ENCODE measurements around the gene SPRYD4. TPM values are rescaled to one million over a fixed set of nuclear protein-coding genes. Genes with fewer than 3 reads are reported as not detected.
"Not testable (repeated sequence)": the region's sequence is repeated elsewhere in the genome, so short reads cannot be mapped to it uniquely, and the experiment has no call there.

Gene SPRYD4
- total RNA-seq: 3.2 TPM

DNA sequence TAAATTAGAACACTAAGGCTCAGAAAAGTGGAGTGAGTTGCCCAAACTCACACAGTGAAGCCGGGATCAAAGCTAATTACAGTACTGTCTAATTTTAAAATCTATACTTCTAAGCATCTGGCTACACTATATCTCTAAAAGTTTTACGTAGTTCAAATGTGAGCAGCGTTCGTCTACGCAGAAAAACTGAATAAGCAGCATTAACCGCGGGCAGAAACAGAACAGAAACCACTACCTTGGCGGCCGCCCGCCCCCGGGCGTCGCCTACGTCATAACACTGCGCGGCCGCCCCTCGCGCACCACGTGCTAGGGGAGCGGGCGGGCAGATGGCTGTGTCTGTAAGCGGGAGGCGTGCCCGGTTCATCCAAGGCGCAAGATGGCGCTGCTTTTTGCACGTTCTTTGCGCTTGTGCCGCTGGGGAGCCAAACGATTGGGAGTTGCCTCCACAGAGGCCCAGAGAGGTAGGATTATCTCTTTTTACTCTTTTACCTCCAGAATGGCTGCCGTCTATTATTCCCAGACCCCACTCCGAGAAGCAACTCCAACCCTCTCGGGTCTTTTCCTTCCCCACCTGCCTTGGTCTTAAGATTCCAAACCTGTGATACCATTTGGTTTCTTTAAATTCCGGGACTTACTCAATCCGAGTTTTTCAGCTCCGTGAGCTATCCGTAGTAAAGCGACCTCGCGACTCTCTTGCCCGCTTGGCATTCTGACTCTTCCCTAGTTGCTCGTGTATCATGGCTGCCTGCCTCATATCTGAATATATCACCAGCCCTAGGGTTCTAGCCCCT is at the start of gene SPRYD4:
SPRYD4 (plus strand) TSS at position 363 of the 791 bp plus-strand sequence; CDS start at position 377, 14 bp downstream.
- ATAC-seq: peak; percentile 97

DNA sequence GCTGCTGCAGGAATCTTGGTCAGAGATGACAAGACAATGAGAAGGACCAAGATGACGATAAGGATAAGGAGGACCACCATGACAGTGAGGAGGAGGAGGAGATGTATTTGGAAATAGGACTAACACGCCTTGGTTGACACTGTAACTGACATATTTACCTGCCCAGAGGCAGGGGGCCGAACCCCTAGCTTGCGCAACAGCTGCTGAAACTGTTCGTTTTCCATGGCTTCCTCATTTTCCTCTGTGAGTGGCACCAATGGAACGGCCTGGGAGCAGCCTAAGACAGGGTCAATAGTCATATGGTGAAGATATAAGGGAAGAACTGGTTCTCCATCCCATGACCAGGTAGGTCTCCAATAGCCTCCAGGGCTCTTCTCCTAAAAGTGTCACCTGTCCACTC is 48.0 kb upstream of the SPRYD4 start:
- ATAC-seq: no peak

DNA sequence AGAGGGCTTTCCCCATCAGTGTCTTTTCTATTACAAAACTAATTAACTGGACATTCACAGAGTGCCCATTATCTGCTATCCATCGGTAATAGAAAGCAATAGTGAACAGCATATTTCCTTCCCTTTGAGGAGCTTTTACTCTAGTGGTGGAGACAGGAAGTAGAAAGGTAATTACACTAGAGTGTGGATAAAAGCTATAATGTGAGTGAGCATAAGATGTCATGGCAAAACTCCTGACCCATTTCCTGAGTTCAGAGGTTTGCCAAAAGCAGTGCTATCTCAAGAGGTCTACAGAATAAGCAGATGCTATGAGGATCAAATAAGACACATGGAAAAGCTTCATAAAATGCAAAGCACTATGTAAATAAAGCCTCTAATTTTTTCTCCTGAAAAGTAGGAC is 43.2 kb upstream of the SPRYD4 start:
- no peak for ATAC-seq

DNA sequence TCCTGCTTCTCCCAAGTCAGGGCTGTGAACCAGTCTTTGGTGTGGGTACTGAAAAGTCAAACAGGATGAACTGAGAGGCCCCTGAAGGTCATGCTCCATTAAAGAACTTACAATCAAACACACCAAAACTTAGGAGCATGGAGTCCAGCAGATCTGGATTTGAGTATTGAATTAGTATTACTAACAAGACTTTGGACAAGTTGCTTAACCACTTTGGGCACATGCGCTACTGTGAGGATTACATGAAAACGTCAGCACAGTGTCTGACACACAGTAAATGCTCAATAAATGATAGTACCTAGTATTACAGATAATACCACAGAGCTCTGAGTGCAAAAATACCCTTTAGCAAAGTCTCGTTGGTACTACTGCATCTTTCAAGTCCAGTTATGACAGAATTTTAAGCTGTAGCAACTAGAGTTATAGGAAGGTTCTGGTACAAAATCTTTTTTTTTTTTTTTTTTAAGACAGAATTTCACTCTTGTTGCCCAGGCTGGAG is 42.4 kb upstream of the SPRYD4 start:
- ATAC-seq: no peak

DNA sequence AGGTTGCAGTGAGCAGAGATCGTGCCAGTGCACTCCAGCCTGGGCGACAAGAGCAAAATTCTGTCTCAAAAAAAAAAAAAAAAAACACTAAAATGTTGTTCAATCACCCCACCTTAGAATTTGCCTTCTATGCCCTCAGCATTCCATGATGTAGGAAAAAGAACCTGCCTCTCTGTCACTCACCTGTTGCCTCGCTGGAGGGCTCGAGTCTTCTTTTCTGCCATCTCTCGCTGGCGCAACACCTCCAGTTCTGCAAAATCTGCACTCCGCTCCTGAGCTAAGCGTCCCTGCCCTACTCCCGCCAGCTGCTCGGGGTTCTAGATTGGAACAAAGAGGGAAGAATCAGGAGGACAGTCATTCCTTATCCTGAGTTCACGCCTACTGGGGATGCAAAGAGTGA is 37.1 kb upstream of the SPRYD4 start:
- no peak for ATAC-seq

DNA sequence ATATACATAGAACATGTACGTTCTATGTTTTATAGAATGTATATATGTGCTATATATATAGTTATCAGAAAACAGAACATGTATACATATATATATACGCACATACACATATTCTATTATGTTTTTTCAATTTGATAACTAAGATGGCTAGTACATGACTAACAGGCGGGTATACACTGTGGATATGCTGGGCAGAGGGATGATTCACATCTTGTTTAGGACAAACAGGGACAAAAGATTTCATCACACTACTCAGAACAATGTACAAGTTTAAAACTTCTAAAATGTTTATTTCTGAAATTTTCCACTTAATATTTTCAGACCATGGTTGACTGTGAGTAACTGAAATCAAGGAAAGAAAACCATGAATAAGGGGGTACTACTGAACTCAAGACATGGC is 36.5 kb upstream of the SPRYD4 start:
- no peak for ATAC-seq

DNA sequence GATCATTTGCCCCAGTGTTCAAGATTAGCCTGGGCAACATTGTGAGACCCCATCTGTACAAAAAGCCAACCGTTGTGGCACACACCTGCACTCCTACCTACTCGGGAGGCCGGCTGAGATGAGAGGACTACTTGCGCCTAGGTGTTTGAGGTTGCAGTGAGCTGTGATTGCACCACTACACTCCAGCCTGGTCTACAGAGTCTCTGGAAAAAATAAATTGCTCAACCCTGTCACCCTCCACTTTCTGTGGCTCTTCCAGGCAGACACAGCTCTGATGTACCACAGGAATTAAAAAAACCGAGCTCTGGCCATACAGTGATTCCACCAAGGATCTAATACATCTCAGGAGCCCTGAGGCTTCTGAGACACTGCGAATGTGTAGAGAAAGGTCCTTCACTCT is 33.5 kb upstream of the SPRYD4 start:
- no peak for ATAC-seq

DNA sequence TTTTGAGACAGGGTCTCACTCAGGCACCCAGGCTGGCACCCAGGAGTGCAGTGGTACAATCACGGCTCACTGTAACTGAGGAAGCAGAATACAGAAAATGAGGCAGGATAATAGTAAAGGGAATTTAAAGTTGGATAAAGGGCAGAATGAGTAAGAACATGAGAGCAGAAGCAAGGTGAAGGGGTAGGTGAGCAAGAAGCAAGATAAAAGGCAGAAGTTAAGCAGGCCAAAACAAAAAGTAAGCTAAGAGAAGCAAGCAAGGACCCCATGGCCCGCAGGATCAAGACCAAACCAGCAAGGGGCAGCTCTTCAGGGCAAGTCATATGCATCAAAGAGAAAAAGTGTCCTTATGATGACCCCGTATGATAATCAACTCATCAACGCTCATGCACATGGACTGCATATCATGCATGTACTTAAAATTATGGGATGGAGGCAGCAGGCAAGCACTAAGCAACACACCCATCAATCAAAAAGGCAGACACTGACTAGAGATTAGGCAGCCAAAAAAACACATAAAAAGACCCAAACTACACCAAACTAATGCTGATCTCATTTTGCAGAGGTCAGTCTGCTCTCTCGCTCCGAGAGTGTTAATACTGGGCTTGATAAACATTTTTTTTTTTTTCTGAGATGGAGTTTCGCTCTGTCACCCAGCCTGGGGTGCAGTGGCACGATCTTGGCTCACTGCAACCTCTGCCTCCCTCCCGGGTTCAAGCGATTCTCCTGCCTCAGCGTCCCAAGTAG is 30.8 kb upstream of the SPRYD4 start:
- ATAC-seq: no peak

DNA sequence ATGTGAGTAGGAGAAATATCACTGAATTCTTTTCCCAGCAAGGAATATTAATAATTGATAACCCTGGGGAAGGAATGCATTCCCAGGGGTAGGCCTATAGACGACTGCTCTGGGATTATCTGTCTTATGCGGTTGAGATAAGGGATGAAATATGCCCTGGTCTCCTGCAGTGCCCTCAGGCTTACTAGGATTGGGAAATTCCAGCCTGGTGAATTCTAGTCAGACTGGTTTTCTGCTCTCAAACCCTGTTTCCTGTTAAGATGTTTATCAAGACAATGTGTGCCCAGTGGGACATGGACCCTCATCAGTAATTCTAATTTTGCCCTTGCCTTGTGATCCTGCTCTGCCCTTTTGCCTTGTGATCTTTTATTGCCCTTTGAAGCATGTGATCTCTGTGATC is 25.2 kb upstream of the SPRYD4 start:
- not testable (repeated sequence) for ATAC-seq

DNA sequence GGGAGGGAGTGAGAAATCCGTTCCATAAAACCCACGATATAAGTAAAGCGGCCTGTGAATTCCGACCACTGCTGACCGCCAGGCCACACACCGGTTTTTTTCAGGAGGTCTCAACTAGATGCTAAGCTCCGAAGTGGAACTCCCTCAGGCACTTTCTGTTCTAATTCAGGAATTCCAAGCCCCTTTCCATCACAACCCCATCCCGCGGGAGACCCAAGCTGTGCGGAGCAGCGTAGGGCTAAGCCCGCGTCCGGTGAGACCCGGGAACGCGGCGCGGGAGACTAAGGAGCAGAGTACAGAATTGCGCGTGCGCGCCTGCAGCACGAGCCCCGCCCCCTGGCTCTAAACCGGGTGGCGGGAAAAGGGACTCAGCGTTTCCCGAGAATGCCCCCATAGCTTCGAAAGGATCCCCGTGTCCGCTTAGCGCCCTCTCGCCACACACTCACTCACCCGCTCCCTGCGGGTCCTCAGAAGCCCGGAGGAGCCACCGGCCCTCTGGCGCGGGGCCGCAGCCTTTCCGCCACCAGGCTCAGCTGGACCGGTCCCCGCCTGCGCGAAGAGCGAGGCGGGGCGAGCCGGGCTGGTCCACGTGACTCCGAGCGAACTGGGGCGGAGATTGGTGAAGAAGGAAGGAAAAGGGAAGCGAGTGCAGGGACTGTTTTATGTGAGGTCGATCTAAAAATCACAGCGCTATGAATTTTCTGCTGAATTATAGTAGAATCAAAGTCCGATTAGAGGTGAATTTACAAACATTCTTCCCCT is 19.3 kb upstream of the SPRYD4 start, which contains the start of gene TIMELESS:
TIMELESS (minus strand) TSS at position 567 of the 762 bp plus-strand sequence. CDS start 15,256 bp downstream, outside the sequence.
- ATAC-seq: peak; percentile 96

DNA sequence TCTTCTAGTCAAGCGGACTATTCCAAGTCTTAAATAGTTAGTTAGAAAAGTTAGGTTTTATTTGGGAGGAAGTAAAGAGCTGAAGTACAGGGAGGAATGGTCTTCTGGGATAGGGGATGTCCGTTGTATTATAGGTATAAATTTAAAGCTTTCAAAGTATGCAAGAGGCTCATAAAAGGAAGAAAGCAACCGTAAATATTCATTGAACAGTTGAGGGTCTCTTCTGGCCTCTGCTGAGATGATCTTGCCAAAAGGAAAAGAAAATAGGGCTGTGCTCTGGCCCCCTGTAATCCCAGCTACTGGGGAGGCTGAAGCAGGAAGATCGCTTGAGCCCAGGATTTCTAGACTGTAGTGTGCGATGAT is 18.8 kb upstream of the SPRYD4 start:
- ATAC-seq: no peak

DNA sequence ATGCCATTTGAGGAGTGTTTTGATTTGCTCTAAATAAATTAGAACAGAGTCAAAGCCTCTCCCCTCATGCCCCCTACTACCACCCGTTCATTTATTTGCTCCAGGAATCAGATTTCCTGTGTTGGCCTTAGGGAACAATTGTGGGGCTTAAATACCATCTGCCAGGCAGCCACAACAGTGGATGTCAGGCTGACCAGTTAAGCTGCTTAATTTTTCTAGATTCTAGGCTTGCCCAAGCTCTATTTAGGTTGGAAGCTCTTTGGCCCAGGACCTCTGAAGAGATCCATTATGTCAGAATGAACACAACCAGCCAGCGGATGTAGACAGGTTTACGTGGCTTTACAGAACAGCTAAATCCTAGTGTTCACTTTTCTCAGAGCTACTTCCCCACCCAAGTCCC is 18.1 kb upstream of the SPRYD4 start:
- ATAC-seq: no peak

DNA sequence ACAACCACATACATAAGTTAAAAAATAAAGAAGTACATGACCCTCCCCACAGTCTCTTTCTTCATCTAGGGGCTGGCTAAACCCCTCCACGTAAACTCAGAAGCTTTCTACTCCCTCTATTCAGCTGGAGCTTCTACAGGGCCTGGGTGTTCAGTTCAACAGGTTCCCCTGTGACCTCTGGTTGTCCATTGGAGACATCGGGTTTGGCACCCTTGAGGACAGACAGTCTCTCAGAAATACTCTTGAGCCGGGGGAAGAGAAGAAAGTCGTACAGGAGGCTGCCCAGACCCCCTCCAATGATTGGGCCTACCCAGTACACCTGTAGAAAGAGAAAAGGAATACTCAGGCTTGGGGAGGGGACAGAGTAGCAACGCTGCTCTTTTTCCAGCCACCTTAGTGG is 17.2 kb upstream of the SPRYD4 start:
- ATAC-seq: no peak

DNA sequence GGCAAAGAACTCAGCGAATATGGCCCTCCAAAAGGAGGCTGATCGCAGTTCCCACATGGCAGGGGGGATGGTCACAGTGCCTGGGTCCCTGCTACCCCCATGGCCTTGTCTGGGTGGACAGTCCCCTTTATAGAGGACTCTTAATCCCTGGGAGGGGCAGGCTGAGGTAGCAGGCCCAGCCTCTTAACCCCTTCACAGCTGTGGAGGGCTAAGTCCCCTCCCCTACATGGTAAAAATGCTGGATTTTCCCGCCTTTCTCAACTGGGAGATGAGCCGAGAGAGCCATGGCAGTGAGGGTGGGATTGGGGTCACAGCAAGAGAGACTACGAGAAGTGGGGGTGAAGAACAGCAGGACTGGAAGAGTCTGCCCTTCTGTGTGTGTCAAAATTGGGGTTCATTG is 13.8 kb upstream of the SPRYD4 start, which contains the start of gene MIP:
MIP (minus strand) TSS at position 101 of the 400 bp plus-strand sequence; CDS start at position 57, 44 bp downstream.
- ATAC-seq: no peak

DNA sequence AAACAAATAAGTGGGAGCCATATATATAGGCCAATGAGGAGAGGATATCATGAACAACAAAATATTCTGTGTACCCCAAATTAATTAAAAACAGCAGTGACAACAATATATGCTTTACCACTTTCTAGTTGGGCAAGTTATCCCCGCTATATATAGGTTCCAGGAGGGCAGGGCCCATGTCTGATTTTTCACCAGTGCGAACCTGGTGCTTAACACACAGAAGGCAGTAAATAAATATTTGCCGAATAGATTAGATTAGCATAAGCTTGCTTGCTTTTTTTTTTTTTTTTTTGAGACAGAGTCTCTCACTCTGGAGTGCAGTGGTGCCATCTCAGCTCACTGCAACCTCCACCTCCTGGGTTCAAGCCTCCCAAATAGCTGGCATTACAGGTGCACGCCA is 10.6 kb upstream of the SPRYD4 start:
- ATAC-seq: no peak

DNA sequence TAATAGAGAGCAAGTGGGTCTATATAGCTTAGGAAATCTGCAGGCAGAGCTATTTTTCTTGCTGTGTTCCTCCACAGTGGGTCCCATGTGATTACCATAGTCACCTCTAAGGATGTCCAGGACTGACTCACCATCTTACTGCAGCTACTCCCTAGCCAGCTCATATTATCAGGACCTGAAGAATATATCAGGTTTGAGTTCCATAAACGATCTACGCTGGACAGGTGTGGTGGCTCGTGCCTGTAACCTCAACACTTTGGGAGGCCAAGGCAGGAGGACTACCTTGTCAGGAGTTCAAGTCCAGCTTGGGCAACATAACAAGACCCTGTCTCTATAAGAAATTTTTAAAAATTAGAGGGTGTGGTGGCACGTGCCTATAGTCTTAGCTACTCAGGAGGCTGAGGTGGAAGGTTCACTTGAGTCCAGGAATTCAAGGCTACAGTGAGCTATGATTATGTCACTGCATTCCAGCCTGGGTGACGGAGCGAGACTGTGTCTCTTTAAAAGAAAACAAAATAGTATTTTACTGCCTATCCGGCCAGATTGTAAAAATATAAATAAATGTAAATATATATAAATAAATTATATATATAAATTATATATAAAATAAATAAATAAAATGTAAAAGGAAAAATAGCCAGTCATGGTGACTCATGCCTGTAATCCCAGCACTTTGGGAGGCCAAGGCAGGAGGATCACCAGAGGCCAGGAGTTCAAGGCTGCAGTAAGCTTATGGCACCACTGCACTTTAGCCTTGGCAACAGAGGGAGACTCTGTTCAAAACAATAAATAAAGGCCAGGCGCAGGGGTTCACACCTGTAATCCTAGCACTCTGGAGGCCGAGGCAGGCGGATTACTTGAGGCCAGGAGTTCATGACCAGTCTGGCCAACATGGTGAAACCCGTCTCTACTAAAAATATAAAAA is 6.9 kb upstream of the SPRYD4 start:
- ATAC-seq: peak; percentile 54

DNA sequence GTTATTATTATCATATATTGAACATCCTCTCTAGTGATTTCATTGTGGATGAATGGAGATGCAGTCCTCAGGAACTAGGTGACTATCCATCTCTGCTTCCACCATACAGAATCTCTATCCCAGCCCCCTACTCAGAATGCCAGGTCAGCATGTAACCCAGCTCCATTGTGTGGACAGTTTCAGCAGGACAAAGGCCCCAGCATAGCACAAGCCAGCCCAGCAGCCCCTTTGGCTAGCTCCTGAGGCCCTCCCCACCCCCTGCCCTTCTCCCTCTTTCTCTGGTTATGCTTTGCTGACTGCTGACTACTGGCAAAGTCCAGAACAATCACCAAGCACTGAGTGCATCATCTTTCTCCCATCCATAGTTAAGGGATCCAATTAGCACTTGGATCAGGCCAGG is 5.8 kb upstream of the SPRYD4 start:
- ATAC-seq: no peak

DNA sequence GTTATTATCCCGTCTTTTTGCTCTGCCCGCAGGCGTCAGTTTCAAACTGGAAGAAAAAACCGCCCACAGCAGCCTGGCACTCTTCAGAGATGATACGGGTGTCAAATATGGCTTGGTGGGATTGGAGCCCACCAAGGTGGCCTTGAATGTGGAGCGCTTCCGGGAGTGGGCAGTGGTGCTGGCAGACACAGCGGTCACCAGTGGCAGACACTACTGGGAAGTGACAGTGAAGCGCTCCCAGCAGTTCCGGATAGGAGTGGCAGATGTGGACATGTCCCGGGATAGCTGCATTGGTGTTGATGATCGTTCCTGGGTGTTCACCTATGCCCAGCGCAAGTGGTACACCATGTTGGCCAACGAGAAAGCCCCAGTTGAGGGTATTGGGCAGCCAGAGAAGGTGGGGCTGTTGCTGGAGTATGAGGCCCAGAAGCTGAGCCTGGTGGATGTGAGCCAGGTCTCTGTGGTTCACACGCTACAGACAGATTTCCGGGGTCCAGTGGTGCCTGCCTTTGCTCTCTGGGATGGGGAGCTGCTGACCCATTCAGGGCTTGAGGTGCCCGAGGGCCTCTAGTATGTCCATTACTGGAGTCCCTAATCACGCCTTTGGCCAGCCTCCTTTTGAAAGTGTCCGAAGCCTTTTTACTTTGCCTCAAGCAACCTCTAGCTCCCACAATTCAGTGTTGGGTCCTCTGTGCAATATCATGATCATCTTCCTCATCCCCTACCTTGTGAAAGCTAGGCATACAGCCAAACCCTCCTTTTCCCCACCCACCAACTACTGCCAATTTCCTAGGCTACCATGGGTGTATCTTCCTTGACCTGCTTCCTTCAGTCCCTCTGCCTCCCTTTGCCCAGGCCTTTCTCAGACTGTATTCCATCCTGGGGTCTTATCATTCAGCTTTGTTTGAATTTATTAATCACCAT is 891 bp downstream of the SPRYD4 start:
- ATAC-seq: peak; percentile 58

DNA sequence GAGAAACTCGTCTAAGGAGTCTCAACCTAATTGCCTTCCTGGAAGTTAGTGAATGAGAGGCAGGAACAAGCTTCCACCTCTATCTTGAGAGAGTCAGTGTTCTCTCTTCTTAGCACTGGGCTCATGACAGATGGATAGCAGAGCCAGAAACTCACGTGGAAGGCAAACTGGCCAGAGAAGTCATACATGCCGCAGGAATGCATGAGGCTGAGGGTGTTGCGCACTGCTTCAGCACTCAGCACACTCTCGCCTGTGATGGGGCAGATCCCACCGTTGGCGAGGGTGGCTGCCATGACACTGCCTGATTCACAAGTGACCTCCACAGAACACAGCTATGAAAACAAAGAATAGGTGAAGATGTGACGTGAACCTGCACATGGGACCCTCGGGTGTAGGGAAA is 6.0 kb downstream of the SPRYD4 start:
- ATAC-seq: no peak

DNA sequence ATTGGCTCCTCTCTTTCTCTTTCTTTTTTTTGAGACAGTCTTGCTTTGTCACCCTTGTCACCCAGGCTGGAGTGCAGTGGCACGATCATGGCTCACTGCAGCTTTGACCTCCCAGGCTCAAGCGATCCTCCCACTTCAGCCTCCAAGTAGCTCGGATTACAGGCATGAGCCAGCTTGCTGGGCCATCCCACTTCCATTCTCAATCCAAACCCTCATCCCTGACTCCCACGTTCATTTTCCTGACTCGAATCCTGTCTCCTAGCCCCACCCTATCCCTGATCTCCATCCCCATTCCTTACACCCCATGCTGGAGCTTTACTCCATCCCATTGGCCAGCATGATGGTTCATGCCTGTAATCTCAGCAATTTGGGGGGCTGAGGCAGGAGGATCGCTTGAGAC is 7.8 kb downstream of the SPRYD4 start:
- no peak for ATAC-seq

DNA sequence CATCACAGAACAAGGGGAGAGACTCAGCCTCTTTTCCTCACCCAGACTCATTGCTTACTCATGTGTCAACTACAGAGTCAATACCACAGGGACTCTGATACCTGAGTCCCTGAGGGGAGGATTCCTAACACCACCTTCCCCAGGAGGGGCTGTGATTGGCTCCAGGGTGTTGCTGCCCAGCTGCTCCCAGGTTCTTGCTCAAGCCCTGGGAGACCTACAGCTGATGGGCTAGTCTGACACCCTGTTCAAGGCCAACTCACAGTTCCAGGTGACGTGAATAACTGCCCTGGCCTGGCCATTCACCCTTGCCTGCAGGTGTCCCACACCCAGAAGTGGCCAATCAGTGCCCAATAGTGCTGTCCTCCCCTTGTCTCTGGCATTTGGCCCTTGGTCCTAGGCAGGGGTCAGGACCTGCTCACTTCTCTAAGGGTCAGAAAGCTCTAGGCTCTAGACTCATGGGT is 8.6 kb downstream of the SPRYD4 start:
- peak; percentile 19 for ATAC-seq
